ENCODE data around the gene CTNNA2.

CTNNA2 gene

DNA sequence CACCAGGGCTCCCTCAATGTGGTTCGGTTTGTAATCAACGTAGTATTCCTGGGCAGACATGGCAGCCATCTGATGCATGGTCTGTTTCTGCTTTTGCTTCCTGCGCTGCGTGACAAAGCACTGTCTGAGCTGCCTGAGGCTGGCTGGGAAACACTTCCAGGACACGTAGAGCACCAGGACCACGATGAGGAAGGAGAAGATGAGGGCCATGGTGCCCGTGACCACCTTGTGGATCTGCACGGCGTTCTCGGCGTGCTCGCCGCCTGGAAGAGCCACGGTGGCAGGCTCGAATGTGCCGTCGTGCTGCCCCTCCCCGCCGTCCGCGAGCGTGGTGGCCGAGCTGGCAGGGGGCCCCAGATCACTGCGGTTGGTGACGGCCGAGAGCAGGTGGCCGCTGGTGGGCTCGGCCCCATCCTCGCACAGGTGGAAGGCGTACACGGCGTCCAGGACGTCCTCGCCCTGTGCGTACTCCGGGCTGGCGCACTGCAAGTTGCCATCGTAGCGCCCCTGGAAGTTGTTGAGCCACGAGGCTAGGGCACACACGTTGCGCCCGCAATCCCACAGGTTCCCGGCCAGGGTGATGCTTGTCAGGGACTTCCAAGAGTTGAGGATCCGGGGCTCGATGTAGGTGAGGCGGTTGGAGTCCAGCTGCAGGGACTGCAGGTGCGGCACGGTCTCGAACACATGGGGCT lies 789.6 kb downstream of the CTNNA2 start:
- DNase-seq = no peak

DNA sequence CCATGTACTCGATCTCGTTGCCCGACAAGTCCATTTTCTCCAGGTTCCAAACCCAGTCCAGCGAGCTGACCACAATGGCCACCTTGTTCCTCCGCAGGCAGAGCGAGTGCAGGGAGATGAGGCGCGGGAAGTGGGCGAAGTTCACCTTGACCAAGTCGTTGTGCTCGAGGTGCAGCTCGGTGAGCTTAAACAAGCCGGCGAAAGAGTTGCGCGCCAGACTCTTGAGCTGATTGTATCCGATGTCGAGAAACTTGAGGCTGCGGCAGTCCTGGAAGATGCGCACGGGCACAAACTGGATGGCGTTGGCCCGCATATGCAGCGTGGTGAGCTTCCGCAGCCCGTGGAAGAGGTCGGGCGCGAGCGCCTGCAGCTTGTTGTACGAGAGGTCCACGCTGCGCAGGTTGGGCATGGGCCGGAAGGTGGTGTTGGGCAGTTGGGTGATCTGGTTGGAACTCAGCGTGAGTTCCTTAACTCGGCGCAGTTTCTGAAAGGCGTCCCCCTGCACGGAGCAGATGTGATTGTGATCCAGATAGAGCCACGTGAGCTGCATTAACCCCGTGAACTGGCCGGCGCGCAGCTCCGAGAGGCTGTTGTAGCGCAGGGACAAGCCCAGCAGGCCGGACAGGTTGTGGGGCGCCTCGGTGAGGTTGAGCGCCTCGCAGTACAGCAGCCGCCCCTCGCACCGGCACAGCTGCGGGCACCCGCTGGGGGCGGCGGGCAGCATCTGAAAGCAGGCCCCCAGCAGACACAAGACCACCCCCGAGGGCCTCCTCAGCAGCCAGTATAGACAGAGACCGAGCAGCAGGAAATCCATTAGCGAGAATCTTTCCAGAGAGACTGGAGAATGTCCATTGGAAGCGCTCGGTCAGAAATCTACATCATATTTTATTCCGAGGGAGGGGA lies 790.4 kb downstream of the CTNNA2 start:
- DNase-seq = no peak

DNA sequence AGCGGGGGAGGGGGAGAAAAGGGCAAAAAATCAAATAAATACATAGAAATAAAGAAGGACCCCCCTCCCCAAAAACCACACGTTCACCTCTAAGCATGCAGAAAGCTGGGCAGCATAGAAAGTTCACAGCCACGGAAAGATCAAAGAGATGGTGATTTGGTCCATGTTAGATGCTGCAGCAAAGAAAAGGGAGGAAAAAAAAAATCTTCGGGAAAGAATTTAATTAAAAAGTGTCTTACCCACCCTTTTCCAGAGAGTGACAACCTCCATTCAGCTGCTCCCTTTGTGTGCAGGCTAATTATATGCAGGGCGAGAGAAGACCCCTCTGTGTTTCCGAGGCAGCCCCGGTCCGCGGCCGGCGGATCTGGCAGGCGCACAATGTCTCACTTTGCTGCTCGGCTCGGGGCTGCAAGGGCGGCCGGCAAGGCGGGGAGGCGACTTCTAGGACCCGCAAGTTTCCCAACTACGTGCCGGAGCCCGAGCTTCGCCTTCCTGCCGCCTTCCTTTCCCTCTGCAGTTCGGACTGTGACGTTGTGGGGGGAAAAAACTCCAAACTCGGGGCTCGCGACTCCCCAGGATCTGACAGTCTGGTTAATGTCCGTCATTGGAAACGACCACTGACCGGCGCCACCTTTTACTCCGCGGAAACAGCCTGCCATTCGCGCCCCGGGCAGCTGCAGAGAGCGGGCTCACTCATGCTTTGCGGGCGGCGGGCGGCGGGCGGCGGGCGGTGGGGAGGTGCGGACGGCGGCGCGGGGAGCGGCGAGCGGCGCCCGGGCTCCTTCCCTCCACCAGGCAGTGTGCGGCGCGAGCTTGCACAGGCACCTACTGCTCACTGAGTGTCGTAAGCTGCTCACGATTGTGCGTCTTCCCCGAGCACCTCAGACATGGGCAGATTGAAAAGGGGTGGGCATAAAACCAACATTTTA lies 791.3 kb downstream of the CTNNA2 start, which contains the start of gene LRRTM1:
Gene LRRTM1, minus strand, starts transcription at position 844 of the 929 bp plus-strand sequence. CDS start 933 bp downstream, outside the sequence.
- DNase-seq = no peak

DNA sequence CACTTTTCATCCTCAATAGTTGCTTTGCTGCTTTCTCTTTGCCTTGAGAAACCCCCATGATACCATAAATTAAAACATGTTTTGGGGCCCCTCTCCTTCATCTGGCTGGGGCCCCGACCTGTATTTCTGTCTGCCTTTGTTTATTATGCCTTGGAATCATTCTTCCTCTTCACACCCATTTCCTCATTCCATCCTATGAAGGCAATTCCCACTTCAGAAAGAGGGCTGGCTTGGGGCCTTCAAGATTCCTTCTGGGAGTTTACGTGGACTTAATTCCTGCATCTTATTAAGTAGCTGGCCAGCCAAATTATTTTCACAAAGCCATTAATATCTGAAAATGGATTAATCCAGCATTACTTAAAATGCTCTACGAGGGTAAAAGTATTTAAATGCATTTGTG lies 798.5 kb downstream of the CTNNA2 start:
- DNase-seq = no peak

DNA sequence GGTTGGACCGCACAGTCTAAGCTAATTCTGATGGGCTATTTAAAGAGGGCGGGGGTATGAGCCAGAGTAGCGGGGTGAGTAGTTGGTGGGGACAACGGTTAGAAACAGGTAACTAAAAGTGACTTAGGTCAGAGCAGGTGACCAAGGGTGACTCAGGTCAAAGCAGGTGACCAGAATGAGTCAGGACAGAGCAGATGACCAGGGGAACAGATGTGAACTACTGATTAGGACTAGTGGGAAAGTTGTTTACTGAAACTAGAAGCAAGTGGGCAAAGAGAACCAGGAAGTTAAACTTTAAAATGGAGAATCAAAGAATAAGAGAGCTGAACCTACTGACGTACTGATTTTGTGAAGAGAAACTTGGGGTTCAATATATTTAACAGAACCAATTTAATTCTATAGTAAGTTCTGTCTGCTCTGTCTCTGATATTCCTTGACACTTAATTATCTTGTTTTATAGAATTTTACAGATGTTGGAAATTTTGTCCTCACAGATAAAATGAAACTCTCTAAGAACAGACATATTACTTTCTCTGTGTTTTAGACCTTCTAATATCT lies 799.5 kb downstream of the CTNNA2 start:
- DNase-seq = no peak

DNA sequence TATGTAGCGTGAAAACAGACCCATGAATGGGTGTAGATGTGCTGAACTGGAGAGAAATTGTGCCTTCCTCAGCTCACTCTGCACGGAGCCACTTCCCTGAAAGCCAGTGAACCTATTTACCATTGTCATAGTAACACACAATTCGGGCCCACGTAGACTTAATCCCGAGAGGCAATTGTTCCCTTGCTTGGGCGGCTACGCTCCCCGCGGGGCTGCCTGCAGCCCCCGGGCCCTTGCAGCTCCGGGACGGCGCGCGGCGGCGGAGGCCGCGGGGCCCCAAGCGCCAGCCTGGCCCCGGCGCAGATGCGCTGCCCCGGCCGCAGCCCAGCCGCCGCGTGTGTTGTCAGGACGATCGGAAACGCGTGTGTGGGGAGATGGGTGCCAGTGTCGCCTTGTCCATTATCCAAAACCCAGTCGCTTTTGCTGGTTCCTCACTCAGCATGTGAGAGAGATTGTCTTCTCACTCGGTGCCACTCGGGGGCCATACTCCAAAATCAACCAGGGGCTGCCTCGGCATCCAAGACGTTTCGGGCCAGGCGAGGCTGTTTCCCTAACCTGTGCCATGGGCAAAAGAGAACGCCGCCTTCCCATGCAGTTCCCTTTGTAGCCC lies 809.6 kb downstream of the CTNNA2 start:
- no peak for DNase-seq

DNA sequence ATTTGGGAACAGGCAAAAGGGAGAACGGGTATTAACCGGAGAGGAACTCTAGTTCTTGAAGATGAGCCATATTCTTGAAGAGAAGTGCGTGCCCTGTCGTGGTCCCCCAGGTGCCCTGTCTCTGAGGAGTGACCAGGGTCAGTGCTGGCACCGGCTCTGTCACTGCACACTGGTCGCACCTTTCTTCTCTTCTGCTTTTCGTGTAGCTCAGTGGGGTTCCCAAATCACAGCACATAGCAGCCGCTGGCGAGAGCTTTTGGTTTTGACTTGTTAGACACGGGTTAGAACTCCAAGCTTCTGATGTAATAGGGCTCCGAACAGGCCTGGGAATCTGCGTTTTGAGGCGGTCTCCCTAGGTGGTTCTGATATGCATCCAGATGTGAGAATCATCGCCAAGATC lies 810.1 kb downstream of the CTNNA2 start:
- no peak for DNase-seq

DNA sequence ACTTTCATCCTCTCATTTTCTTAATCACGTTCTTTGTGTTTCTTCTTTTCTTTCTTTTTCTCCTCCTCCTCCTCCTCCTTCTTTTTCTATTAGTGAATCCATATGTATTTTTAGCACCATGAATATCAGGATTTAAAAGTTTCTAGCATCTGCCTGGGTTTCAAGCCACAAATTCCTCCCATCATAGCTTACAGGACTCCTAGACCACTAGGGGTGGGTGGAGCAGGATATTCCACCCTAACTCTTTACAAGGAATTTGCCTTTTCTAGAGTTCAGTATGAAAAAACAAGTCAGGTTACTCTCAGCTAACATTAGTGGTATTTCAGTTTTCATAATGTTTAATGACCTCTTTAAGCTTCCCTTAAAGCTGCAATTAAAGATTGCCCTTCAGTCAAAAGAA lies 810.8 kb downstream of the CTNNA2 start:
- DNase-seq = no peak

DNA sequence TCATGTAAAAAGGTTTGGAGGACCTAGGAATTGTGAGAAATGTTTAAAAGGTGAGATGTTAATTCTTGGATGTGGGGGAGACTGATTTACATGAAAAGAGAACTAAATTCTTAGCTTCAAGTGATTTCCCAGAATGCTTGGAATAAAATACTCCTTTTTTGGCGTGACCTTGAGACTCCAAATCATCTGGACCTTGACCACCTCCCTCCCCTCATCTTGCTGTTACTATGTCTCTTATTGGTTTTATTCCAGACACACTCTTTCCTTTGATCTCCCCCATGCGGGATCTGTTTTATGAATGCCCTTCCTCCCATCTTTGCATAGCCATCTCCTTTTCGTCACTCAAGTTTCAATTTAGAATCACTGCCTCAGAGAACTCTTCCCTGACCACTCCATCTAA lies 811.7 kb downstream of the CTNNA2 start:
- DNase-seq = no peak

DNA sequence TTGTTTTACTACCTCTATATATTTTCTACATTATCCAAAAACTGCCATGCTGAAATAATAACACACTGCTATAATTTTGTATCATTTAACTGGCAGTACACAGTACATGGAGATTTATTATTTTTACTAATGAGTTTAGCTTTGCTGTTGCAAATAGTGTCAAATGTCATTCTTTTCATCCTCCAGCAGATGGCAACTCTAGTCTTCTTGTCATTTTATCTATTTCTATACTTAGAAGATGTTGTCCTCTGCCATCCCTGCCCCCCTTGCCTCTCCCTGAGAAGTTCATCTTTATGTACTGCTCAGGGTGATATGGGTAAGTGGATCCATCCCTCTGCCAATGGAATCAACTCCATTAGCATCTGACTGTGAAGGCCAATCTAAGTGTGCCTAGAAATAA lies 813.4 kb downstream of the CTNNA2 start:
- no peak for DNase-seq

DNA sequence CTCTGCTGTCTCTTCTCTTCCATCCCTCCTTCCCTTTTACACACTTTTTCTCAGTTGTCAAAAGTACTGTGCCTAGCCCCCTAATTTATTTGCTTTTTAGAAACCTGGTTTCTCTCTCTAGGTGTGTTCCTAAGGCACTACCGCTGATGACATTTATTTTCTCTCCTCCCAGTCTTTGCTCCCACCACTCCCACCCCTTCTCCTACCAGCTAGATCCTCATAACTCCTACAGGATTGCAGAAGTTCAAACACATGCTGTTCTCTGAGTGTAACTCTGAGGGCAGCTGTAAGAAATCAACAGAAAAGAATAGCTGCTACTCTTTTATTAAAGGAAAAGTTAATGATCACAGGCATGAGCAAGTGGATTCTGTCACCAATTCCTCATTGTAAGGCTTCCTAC lies 814.0 kb downstream of the CTNNA2 start:
- no peak for DNase-seq

DNA sequence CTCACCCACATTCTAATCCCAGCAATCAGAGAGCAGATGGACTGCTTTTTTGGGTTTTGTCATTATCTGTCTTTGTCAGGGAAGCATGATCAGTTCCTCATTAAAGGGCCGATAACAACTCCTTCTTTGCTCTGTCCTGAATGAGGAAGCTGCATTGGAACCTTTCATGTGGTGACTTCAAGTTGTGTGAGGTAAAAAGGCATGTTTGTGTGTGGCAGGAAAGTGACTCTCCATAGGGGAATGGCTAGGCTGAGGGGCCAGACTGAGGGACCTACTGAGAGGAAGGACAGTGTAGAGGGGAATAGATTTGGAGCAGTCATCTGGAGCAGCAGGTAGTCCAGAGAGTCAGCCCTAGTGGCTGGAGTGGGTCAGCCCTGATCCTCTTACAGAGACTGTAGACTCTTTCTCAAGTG lies 815.3 kb downstream of the CTNNA2 start:
- no peak for DNase-seq

DNA sequence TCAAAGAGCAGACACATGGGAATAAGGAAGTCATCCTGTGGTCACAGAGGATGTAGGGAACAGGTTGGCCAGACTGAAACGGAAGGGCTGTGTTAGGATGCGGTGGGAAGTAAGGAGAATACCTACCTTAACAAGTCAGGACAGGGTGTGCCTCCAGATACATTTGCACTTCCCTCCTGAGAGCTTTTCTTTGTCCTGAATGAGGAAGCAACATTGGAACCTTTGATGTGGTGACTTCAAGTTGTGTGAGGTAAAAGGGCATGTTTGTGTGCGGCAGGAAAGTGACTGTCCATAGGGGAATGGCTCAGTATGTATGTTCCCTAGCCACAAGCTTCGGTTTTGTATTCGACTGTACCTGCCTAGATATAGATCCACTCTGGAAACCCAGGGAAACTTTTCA lies 816.6 kb downstream of the CTNNA2 start:
- DNase-seq = no peak

DNA sequence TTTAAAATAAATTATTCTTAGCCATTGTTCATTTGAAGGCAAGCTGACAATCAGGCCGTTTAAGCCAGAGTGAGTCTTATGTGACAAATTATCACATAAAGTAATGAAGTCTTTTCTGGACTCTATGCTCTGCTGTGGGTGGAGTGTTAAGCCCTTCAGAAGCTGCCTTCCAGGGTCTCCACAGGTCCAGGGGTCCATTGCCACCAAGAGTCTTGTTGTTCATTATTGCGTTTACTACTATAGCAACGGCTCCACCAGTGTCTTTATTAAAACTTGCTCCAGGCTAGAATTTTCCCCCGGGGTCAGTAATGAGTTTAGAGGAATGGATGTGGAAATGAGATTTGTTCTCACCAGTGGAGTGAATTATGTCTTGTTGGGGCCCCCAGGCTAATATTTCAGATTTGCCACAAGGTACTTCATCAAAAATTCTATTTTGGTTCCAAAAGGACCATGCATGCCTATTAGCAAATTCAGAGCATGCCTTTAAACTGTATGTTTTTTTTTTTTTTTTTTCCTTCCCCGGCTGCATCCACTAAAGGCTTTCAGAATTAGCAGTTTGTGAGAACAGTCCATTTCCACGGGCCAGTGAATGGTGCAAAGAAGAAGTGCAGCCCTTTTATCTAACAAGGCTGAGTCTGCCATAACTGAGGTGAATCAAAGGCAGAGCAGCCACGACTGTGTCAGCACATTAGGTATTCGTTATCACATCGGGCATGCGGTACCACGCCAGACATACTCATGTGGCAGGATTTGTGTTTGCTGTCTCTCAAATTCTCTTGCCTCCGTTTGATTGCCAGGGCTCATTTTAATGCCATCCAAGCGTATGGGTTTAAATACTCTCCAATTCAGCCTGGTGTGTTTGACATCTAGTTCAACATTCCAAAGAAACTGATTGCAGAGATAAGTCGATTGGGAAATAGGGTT lies 817.9 kb downstream of the CTNNA2 start:
- DNase-seq = no peak

DNA sequence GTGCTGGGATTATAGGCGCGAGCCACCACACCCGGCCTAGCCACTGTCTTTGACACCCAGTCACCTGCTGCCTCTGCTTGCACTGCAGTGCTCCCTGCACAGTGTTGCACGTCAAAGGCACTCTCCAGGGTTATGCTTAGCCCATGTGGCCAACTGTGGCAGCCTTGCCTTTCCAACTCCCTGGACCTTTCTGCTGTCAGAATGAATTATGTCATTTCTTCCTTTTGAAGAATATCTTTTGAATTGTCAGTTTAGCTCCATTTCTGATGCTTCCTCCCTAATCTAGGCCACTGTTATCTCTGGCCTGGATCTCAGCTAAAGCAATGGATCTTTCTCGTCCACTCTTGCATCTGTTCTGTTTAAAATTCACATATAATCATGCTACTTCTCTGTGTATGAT lies 821.0 kb downstream of the CTNNA2 start:
- DNase-seq = no peak

DNA sequence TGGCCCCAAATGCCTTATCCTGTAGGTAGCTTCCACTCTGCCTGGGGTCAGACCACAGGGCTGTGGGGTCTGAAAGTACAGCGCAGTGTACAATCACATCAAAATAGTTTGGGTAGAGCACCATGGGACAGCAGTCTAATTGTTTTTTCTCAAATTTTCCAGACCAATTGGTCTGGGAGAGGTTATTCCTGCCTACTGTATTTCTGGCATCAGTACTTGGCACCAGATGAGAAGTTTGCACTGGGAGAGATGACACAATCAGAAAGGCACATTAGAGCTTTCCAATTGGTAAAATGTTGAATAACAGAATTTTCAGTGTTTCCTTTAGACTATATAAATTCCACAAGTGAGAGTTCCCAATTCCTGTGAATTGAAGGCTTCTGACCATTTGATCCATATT lies 822.6 kb downstream of the CTNNA2 start:
- DNase-seq = no peak

DNA sequence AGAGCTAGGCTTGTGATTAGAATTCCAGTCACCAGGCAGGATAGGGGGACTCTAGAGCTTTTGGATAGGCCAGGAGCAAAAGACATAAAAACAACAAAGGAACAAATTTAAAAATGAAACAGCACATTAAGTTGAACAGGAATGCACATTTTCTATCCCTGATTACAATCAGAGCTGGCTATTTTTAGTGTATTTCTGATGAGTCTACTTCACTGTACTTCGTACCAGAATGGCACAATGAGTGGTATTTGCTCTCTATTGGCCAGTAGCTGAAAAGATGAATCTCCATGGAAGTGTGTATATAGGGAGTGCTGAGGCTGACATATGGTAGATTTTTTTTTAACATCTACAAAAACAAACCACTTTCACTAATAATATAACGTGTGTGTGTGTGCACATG lies 825.9 kb downstream of the CTNNA2 start:
- no peak for DNase-seq

DNA sequence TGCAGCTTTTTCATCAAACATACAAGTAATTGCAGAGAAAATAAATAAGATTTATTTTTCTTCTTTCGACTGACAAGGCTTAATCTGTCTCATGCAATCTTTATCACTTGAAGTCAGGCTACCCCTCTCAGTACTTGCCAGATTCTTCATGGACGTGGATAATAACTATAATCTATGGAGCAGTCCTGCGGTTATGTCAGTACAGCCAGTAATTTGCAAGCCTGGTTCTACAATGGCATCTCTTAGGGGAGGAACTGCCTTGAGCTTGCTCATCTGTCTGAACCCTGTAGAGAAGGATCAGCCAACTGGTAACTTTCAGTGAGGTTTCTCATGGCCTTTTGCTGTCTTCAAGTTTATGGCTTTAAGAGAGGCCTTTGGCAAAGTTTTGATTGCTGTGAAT lies 827.2 kb downstream of the CTNNA2 start:
- no peak for DNase-seq

DNA sequence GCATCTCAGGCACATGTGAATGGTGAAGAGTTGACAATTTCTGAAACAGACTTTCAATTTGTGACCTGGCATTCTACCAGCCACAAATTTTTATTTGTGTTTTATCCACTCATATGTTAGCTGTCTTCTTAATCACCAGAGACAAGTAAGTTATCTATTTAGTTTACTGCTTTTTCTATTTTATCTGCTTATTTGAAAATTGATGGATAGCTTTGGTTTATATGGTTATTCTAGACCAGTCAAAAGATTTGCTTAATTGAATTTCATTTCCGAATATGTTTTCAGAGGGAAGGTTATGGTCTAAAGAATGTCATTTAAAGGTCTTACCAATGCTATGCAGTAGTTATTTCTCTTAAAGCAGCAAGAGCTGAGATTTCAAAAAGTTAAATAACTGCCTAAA lies 835.2 kb downstream of the CTNNA2 start:
- DNase-seq = no peak

DNA sequence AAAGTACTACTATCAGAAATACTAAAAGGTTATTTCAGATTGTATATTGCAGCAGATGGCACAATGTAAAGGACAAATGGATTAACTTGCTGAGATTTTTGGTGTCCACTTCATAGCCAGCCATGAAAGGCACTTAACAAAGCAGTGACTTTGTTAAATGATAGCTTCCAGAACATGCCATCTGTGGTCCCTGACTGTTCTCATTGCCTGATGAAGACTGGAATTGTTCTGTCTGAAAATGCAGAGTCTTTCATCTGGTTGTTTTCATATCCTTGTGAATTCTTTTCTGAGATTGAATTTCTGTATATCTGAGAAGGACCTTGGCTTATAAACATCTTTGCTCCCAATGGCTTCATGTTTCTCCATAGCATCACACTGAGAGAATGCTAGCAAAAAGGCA lies 836.1 kb downstream of the CTNNA2 start:
- DNase-seq = no peak

DNA sequence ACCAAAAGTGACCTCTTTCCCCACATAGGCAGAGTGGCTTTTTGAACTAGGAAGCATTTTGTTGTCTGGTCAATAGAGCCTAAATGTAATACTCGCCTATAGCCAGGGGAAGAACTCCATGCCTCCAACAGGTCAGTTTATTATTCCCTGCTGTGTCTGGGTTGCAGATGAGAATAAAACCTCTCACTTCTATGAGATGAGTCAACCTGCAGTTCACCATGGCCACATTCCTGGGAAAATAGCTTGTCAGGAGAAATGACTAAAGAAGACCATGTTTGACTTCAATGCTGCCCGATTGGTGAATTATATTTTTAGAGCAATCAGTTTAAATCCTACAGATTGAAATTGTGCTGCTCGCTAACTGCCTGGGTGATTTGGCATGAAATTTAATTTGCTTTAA lies 838.4 kb downstream of the CTNNA2 start:
- DNase-seq = no peak

All from GOT3 (cell line).